ENCODE data around the gene USP48. TPM values are rescaled to one million over a fixed set of nuclear protein-coding genes. Genes with fewer than 3 reads are reported as not detected.
A peak's percentile ranks its signal among the peaks of the same experiment; 100 is the strongest.
"Not testable (repeated sequence)": the region's sequence is repeated elsewhere in the genome, so short reads cannot be mapped to it uniquely, and the experiment has no call there.

The USP48 gene
- total RNA-seq, 2 donors from 2014 or later, result 51.4 to 56.8 TPM

GRCh38 chr1:21779613-21780521 lies 3.1 kb downstream of the USP48 start:
- DNase-seq (ENCODE audit: low spot score), result peak; percentile 25

DNA sequence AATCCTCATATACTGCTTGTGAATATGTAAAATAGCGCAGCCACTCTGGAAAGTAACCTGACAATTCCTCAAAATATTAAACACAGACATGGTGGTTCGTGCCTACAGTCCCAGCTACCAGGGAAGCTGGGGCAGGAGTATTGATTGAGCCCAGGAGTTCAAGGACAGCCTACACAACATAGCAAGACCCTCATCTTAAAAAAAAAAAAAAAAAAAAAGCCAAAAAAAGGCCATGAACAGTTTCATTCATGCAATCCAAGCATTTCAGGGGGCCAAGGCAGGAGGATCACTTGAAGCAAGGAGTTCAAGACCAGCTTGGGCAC lies 4.6 kb downstream of the USP48 start:
- DNase-seq (ENCODE audit: low spot score), result no peak
- intact Hi-C loops (cut with DNase I), result loop anchor here in 1 of 2 donors (5.0 kb wide), 1 partner anchor 1064 kb away; no protein-coding TSS in a partner anchor

More at GRCh38 chr1:21779613-21780521, 3.1 kb downstream of the USP48 start:
- intact Hi-C loops (cut with DNase I), result loop anchor here in 1 of 2 donors (5.0 kb wide), 1 partner anchor 1062 kb away; no protein-coding TSS in a partner anchor

- DNase-seq (ENCODE audit: low spot score), result not testable (repeated sequence)
- intact Hi-C loops (cut with DNase I), result loop anchor here in 1 of 2 donors (5.0 kb wide), 1 partner anchor 1065 kb away; no protein-coding TSS in a partner anchor
Measured at GRCh38 chr1:21776925-21777324, 6.0 kb downstream of the USP48 start.

- intact Hi-C loops (cut with DNase I), result loop anchor here in 1 of 2 donors (5.0 kb wide), 1 partner anchor 1066 kb away; no protein-coding TSS in a partner anchor
Measured at GRCh38 chr1:21775985-21776562, 6.9 kb downstream of the USP48 start.

DNA sequence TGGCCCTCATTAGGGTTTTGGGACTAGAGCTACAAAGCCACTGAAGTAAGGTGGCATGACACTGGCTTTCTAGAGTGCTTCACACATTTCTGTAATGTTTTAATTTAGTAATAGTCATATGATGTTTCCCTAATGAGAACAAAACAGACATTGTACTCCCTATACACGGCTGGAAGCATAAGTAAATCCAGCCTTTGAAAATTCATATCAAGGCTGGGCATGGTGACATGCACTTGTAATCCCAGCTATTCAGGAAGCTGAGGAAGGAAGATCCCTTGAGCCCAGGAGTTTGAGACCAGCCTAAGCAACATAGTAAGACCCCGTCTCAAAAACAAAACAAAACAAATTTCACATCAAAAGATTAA lies 7.4 kb downstream of the USP48 start:
- DNase-seq (ENCODE audit: low spot score), result no peak
- intact Hi-C loops (cut with DNase I), result loop anchor here in 1 of 2 donors (5.0 kb wide), 1 partner anchor 1067 kb away; no protein-coding TSS in a partner anchor

More at GRCh38 chr1:21775985-21776562, 6.9 kb downstream of the USP48 start:
- DNase-seq (ENCODE audit: low spot score), result no peak

GRCh38 chr1:21774835-21775549 lies 8.0 kb downstream of the USP48 start:
- intact Hi-C loops (cut with DNase I), result loop anchor here in 1 of 2 donors (5.0 kb wide), 1 partner anchor 1067 kb away; no protein-coding TSS in a partner anchor
- DNase-seq (ENCODE audit: low spot score), result peak; percentile 10

DNA sequence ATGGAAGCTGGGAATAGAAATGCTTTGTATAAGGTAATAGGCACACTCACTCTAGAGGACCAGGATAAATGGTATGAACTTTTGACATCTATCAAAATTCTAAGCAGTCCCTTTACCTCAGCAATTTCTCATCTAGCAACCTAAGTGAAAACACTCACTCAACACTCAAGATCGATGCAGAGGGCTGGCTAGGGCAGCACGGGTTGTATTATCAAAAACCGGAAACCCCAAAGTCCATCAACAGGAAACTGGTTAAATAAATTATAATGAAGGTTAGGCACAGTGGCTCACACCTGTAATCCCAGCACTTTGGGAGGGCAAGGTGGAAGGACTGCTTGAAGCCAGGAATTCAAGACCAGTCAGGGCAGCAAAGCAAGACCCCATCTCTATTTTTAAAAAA lies 9.4 kb downstream of the USP48 start:
- peak; percentile 9 for DNase-seq (ENCODE audit: low spot score)
- intact Hi-C loops (cut with DNase I), result no loop called here

DNA sequence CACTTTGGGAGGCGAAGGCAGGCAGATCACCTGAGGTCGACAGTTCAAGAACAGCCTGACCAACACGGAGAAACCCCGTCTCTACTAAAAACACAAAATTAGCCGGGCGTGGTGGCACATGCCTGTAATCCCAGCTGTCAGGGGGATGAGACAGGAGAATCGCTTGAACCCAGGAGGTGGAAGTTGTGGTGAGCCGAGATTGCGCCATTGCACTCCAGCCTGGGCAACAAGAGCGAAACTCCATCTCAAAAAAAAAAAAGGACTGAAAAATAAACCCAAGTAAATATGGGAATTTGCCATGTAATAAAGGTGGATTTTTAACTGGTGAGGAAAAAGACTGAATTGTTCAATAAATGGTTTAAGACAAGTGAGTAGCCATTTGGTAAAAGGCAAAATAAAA lies 11.3 kb downstream of the USP48 start:
- DNase-seq (ENCODE audit: low spot score), result peak; percentile 32
- intact Hi-C loops (cut with DNase I), result not testable (repeated sequence)

- intact Hi-C loops (cut with DNase I), result not testable (repeated sequence)
Measured at GRCh38 chr1:21770602-21771001, 12.3 kb downstream of the USP48 start.

GRCh38 chr1:21770201-21770600 lies 12.7 kb downstream of the USP48 start:
- intact Hi-C loops (cut with DNase I), result no loop called here
- DNase-seq (ENCODE audit: low spot score), result no peak

More at GRCh38 chr1:21770602-21771001, 12.3 kb downstream of the USP48 start:
- DNase-seq (ENCODE audit: low spot score), result peak; percentile 51

GRCh38 chr1:21767106-21767505 lies 15.8 kb downstream of the USP48 start:
- intact Hi-C loops (cut with DNase I); DNase-seq (ENCODE audit: low spot score): not testable (repeated sequence)

DNA sequence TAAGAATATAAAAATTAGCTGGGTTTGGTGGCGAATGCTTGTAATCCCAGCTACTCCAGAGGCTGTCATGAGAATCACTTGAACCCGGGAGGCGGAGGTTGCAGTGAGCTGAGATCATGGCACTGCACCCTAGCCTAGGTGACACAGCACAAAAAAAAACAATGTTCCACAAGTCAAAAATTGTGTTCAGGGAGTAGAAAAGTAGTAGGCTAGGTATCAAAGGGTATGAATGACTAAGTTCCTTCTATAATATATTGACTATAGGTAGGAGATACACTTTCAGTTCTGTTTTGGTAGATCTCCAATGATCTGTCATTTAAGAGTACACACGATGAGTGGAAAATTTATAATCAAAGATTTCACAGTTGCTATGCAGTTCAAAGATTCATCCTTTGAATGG lies 16.7 kb downstream of the USP48 start:
- no peak for DNase-seq (ENCODE audit: low spot score)
- intact Hi-C loops (cut with DNase I), result no loop called here

DNA sequence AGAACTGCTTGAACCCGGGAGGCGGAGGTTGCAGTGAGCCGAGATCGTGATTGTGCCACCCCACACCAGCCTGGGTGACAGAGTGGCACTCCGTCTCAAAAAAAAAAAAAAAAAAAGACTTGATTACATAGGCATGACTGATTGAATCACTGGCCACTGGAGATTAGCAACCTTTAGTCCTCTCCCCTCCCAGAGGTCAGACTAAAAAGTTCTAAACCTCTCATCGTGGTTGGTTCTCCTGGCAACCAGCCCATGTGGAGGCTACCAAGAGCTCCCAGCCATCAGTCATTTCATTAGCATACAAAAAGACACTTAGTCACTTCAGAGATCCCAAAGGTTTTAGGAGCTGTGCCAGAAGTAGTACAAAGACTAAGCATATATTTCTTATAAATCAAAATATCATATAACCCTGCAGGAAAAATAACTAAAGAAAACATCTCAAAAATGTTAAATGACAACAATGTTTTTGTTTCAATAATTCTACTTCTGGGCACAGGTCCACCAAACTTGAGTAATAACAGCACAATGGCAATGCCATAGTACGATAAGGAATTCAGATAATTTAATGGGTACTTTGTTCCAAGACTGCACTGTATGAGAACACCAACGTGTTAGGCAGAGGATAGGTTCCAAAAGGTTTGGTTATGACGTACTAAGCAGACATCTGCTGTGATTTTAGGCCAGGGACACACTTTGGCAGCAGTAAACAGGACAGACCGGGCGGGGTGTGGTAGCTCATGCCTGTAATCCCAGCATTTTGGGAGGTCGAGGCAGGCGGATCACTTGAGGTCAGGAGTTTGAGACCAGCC lies 18.1 kb downstream of the USP48 start:
- intact Hi-C loops (cut with DNase I), result no loop called here

GRCh38 chr1:21763694-21764419 lies 19.1 kb downstream of the USP48 start:
- intact Hi-C loops (cut with DNase I), result no loop called here
- DNase-seq (ENCODE audit: low spot score), result no peak

More for the DNA sequence above, 18.1 kb downstream of the USP48 start:
- no peak for DNase-seq (ENCODE audit: low spot score)

DNA sequence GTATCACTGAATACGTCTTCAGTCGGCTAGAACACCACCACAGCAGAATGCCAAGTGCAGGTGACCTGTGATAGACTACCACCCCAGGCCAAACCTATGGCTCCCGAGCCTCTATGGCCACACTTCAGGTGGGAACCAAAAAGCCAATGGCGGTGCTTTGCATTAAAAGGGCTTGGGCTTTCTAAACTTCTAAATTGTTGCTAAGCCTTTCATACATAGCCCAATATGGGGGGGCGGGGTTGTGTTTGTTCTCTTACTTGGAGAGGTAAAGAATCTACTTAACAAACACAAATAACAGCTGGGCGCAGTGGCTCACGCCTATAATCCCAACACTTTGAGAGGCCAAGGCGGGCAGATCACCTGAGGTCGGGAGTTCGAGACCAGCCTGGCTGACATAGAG lies 19.7 kb downstream of the USP48 start:
- intact Hi-C loops (cut with DNase I), result no loop called here
- no peak for DNase-seq (ENCODE audit: low spot score)

- DNase-seq (ENCODE audit: low spot score), result no peak
- intact Hi-C loops (cut with DNase I), result no loop called here
Measured at GRCh38 chr1:21762022-21762404, 20.9 kb downstream of the USP48 start.

- DNase-seq (ENCODE audit: low spot score), result no peak
- intact Hi-C loops (cut with DNase I), result no loop called here
Measured at GRCh38 chr1:21761052-21761451, 21.9 kb downstream of the USP48 start.

DNA sequence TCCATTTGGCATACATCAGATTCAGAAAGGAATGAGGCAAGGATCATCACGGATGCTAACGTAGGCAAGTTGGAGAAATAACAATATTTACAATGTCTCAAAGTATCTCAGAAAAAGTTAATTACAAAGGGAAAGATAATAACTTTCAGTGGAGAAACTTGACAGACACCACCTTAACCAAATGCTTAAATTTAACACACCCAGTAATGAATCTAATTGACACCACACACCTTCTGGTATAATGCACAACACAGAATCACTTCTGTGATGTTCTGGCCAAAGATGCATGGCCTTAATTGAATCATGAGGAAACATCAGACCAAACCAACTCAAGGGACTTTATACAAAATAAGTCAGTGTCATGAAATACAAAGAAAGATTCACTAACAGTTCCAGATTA lies 23.1 kb downstream of the USP48 start:
- intact Hi-C loops (cut with DNase I), result no loop called here
- no peak for DNase-seq (ENCODE audit: low spot score)

Data from posterior vena cava (tissue), 2 donors.